OCI-LY3 (cell line): ENCODE measurements around the gene MCC.

ENCODE experiments used
- H2AFZ ChIP-seq: fragments of 200-600, 300-600 bp; shearing (Covaris generic); 2 replicates; pipeline ENCODE4 v1.6.0; 2014; ENCODE audit warnings: antibody characterized with exemption, low read depth, low read length
- H3K27ac ChIP-seq: fragments of 200-600, 300-600 bp; sonication (generic); 2 replicates; pipeline ENCODE4 v1.5.1; 2014; ENCODE audit warnings: mild to moderate bottlenecking, low read length, moderate library complexity, mixed read lengths
- H3K27me3 ChIP-seq: fragments of 200-600, 300-600 bp; sonication (generic); 2 replicates; pipeline ENCODE4 v1.6.1; 2014; ENCODE audit warnings: low read depth, low read length, mixed read lengths
- H3K36me3 ChIP-seq: fragments of 200-600, 300-600 bp; sonication (generic); replicated peaks from 2 replicates; pipeline ENCODE3; 2014; ENCODE audit warnings: low read depth, low read length, mixed read lengths
- H3K4me1 ChIP-seq: fragments of 300-600, 200-600 bp; sonication (generic); 2 replicates; pipeline ENCODE4 v1.6.1; 2014; ENCODE audit warnings: low read length, mixed read lengths
- H3K4me2 ChIP-seq: fragments of 200-600, 300-600 bp; sonication (generic); 2 replicates; pipeline ENCODE4 v1.6.1; 2014; ENCODE audit warnings: low read length, mixed read lengths
- H3K4me3 ChIP-seq: fragments of 300-600, 200-600 bp; sonication (generic); 2 replicates; pipeline ENCODE4 v1.5.1; 2014; ENCODE audit warnings: antibody characterized with exemption, mild to moderate bottlenecking, low read length, moderate library complexity
- H3K79me2 ChIP-seq: fragments of 300-600, 200-600 bp; shearing (Covaris generic); 2 replicates; pipeline ENCODE4 v1.6.1; 2014; ENCODE audit warnings: mild to moderate bottlenecking, low read length, mixed read lengths
- H3K9ac ChIP-seq: fragments of 300-600, 200-600 bp; shearing (Covaris generic); 2 replicates; pipeline ENCODE4 v1.6.0; 2014; ENCODE audit warnings: mild to moderate bottlenecking, low read length, moderate library complexity
- H3K9me3 ChIP-seq: fragments of 200-600, 300-600 bp; shearing (Covaris generic); 2 replicates; pipeline ENCODE4 v1.6.1; 2014; ENCODE audit warnings: low read length, mixed read lengths; ENCODE audit not compliant: insufficient read depth
- H4K20me1 ChIP-seq: fragments of 200-600, 300-600 bp; sonication (generic); 2 replicates; pipeline ENCODE4 v1.6.1; 2016; ENCODE audit warnings: low read length, mixed read lengths; ENCODE audit not compliant: insufficient read depth
- EZH2phosphoT487 ChIP-seq: fragments of 200-600 bp; shearing (Covaris generic); IDR thresholded peaks from 2 replicates; pipeline ENCODE4 v1.6.1; 2018; ENCODE audit warnings: antibody characterized with exemption, mixed run types, low read depth
- TF ChIP-seq, protein P1 (sequence below): fragments of 200-600, 300-600 bp; sonication (generic); IDR thresholded peaks from 2 replicates; pipeline ENCODE4 v1.5.1; 2014; ENCODE audit warnings: antibody characterized with exemption, low read length, low read depth

The MCC gene

DNA sequence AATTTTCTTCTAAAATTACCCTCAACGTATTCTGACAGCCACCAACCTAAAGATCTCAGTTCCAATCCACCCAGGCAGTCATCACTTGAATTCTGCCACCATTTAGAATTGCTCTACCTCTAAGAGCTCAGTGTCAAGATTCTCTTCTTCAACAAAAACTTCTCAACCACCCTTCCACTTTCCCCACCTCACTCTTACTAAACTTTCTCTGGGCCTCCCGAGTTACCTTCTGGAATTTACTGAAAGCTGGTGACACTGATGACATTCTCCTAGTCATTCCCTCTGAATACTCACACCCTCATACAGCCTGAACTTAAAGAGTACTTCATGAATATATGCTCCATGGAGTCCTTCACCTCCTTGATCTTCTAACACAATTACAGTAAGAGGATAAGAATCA, 263.0 kb downstream of the MCC start:
- TF ChIP-seq, protein P1, sequence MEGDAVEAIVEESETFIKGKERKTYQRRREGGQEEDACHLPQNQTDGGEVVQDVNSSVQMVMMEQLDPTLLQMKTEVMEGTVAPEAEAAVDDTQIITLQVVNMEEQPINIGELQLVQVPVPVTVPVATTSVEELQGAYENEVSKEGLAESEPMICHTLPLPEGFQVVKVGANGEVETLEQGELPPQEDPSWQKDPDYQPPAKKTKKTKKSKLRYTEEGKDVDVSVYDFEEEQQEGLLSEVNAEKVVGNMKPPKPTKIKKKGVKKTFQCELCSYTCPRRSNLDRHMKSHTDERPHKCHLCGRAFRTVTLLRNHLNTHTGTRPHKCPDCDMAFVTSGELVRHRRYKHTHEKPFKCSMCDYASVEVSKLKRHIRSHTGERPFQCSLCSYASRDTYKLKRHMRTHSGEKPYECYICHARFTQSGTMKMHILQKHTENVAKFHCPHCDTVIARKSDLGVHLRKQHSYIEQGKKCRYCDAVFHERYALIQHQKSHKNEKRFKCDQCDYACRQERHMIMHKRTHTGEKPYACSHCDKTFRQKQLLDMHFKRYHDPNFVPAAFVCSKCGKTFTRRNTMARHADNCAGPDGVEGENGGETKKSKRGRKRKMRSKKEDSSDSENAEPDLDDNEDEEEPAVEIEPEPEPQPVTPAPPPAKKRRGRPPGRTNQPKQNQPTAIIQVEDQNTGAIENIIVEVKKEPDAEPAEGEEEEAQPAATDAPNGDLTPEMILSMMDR: no peak
- no peak for TF ChIP-seq EZH2phosphoT487
- Histone ChIP-seq H3K27me3 (no peaks in the 10 kb centered on the region), H3K4me3 (no peak overlapping the region), H4K20me1 (no peaks in the 10 kb centered on the region), H3K79me2 (no peaks in the 10 kb centered on the region), H3K4me1 (no peaks in the 10 kb centered on the region), H3K9me3 (no peaks in the 10 kb centered on the region), H3K27ac (no peak overlapping the region), H2AFZ (no peak overlapping the region), H3K36me3 (no peaks in the 10 kb centered on the region), H3K9ac (no peak overlapping the region), H3K4me2 (no peak overlapping the region)

DNA sequence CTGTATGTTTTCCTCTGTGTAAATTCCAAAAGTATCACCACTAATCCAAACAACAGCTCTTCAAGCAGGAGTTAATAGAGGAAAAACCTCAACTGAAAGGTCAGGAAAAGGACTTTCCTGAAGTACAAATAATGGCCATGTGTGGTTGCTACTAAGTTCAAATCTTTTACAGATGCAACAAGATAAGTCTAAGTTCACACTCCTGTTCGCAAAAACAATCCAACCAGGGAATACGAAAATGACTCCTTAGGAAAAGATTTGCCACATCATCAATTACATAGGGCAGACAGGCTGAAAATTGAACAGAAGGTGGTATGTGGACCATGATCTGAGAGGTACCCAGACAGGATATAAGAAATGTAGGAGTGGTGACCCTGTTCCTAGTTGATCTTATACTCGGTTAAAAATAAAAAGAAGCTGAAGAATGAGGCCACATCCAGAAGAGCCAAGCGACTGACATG, 263.6 kb downstream of the MCC start:
- Histone ChIP-seq H3K4me2 (no peak overlapping the region), H3K4me3 (no peak overlapping the region), H3K79me2 (no peaks in the 10 kb centered on the region), H3K27me3 (no peaks in the 10 kb centered on the region), H3K9ac (no peak overlapping the region), H4K20me1 (no peaks in the 10 kb centered on the region), H3K27ac (no peak overlapping the region), H3K4me1 (no peaks in the 10 kb centered on the region), H3K36me3 (no peaks in the 10 kb centered on the region), H3K9me3 (no peaks in the 10 kb centered on the region), H2AFZ (no peak overlapping the region)
- TF ChIP-seq EZH2phosphoT487: no peak
- TF ChIP-seq, protein P1: no peak

DNA sequence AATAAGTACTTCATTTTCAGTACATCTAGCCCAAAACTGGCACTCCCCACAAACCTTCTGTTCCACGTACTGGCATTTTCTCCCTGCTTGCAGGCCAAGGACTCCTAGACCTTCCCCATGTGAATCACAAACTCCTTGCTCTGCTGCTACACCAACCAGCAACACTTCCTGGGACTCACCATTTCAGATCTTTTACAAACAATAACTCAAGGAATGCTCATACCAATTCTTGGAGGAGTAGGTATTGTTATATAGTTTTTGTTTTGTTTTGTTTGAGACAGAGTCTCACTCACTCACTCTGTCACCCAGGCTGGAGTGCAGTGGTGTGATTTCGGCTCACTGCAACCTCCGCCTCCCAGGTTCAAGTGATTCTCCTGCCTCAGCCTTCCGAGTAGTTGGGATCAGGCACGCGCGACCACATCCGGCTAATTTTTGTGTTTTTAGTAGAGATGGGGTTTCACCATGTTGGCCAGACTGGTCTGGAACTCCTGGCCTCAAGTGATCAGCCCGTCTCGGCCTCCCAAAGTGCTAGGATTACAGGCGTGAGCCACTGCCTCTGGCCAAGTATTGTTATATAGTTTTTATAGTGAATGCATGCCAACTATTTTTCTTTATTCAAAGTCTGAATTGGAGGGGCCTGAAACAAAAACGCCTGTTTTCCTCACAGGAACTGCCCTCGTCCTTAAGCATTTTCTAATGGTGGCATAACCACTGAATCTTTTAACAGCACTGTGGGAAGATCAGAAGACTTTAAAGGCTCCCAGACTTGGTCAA, 264.2 kb downstream of the MCC start:
- no peaks in the 10 kb centered on the region for H3K79me2 ChIP-seq
- no peak overlapping the region for H3K4me2 ChIP-seq
- no peak overlapping the region for H3K4me3 ChIP-seq
- no peaks in the 10 kb centered on the region for H3K9me3 ChIP-seq
- H3K4me1 ChIP-seq: no peaks in the 10 kb centered on the region
- no peak for TF ChIP-seq EZH2phosphoT487
- TF ChIP-seq, protein P1: no peak
- no peak overlapping the region for H3K27ac ChIP-seq
- H3K27me3 ChIP-seq: no peaks in the 10 kb centered on the region
- H3K9ac ChIP-seq: no peak overlapping the region
- H4K20me1 ChIP-seq: no peaks in the 10 kb centered on the region
- no peak overlapping the region for H2AFZ ChIP-seq
- no peaks in the 10 kb centered on the region for H3K36me3 ChIP-seq

DNA sequence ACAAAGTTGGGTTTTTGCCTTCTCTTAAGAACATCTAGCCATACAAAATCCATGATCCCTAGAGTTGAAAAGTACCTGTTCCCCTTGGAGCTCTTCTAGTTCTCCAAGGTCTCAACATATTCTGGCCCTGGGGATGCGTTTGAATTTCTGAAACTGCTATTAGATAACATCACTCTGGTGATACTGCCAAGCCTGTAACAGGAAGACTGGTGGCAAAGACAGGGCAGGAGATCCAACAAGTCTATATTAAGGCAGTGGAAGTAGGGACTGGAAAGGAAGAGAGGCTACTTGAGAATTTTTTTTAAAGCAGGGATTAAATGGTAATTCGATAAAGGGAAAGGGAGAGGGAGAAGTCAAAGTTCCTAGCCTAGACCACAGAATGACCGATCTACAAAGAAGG, 264.9 kb downstream of the MCC start:
- TF ChIP-seq EZH2phosphoT487: no peak
- TF ChIP-seq, protein P1: no peak
- no peak overlapping the region for H3K4me2 ChIP-seq
- H2AFZ ChIP-seq: no peak overlapping the region
- no peaks in the 10 kb centered on the region for H3K79me2 ChIP-seq
- H4K20me1 ChIP-seq: no peaks in the 10 kb centered on the region
- H3K36me3 ChIP-seq: no peaks in the 10 kb centered on the region
- no peak overlapping the region for H3K27ac ChIP-seq
- H3K4me3 ChIP-seq: no peak overlapping the region
- no peaks in the 10 kb centered on the region for H3K4me1 ChIP-seq
- H3K9ac ChIP-seq: no peak overlapping the region
- H3K9me3 ChIP-seq: no peaks in the 10 kb centered on the region
- H3K27me3 ChIP-seq: no peaks in the 10 kb centered on the region
